UCSD-AML1 (cell line): ENCODE measurements around the gene MRPS2.
"Not testable (repeated sequence)": the region's sequence is repeated elsewhere in the genome, so short reads cannot be mapped to it uniquely, and the experiment has no call there.

ENCODE experiments used
- DNase-seq: peaks from one replicate; lab custom pipeline; 2025; ENCODE audit not compliant: unreplicated experiment; lab: John Stamatoyannopoulos, UW

Gene MRPS2

GRCh38 chr9:135499326-135500070 is 984 bp upstream of the MRPS2 start:
- peak; percentile 85 for DNase-seq

DNA sequence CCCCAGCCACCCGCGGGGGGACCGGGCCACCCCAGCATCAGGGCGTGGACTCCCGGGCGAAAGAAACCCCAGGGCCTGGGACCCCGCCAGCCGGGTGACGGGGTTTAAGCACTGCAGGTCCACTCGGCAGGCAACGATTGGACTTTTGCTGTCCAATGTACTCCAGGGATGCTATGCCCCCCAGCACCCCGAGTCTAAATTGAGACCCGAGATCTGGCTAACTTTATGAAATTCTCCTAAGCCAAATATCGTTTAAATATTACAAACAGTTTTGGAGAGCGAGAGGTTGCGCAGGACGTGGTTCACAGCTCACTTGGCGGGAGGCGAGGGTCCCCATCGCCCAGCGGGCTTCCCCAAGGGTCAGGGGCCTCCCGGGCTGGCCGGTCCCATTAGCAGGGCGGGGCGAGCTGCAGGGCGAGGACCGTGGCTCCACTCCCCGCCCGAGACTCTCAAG is 384 bp upstream of the MRPS2 start:
- no peak for DNase-seq

- no peak for DNase-seq
Observed at GRCh38 chr9:135501261-135502167, 1.0 kb downstream of the MRPS2 start.

GRCh38 chr9:135502168-135502872 is 1.8 kb downstream of the MRPS2 start:
- no peak for DNase-seq

DNA sequence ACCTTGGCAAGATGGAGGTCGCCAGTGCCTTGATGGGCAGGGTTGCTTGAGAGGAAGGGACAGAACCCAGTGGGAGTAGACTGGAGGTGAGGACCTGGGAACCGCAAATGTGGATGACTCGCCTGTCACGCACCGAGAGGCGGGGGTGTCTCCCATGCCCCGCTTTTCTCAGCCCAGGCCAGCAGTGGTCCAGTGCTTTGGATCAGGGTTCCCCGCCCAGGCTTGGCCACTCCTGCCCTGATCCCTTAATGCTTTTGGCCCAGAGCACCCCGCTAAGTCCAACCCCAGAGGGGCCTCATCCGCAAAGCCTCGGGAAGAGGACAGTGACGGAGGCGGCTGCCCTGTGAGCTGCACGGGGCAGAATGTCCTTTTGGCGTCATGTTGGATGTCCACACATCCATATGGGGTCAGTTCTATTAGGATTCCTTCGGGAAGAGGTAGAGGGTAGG is 2.4 kb downstream of the MRPS2 start:
- no peak for DNase-seq

GRCh38 chr9:135503371-135504261 is 3.1 kb downstream of the MRPS2 start:
- DNase-seq: no peak

- DNase-seq: peak; percentile 48
Observed at GRCh38 chr9:135504262-135505243, 4.1 kb downstream of the MRPS2 start.

DNA sequence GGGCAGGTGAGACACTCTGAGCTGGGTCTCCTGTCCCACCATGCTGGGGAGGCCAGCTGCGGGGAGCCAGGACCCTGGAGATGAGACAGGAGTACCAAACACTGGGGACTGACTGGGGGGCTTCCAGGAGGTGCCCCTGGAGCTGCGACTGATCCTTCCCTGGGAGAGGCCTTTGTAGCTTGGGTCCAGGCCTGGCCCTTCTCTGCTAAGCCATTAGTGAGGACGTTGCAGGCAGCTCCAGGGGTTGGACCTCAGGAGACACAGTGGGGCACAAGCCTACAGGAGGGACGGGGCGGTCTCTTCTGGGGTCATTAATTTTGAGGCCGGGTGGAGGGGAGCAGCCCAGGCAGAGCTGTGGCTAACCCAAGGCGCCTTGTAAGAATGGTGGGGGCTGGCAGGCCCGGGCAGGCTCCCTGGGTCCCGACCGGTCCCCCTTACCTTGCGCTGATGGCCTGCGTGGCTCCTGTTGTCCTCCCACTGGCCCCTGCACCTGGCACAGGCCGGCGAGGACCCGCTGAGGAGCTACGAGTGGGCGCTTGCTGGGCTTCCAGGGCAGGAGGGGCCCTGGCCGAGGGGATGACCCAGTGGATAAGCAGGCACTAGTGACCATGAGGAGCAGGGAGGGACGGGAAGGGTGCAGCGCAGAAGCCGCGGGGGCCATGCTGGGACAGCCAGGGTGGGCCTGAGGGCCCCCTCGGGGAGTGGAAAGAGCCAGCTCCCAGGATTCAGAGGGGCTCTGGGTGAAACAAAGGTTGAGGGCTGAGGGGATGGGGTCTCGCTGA is 5.1 kb downstream of the MRPS2 start:
- no peak for DNase-seq

DNA sequence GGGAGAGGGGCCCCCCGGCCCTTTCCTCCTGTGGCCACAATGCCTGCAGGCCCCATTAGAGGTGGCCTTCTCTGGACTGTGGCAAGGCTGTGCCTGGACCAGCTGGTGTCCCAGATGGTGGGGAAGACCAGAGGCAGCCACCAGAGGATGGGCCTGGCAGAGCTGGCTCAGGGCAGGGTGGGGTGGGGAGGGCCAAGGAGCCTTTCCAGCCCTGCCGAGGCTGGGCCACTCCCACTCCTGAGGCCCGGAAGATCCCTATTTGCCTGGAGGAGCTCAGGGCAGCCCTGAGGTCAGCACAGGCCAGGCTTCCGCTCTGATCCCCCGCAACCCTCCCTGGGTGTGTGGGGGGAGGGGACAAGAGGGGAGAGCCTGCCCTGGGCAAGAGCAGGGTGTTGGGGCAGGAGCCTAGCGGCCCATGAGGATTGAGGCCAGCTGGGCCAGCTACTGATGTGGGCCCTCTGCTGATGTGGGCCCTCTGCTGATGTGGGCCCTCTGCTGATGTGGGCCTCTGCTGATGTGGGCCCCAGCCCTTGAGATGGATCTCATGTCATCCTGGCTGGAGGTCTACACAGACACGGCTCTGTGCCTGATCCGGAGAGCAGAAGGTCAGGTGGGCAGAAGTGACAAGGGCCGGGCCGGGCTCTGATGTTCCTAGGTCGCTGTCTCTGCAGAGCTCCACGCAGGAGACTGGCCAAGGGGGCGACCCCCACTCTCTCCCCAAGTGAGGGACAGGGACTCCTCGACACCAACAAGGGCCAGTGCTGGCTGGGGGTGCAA is 6.0 kb downstream of the MRPS2 start:
- DNase-seq: peak; percentile 75

DNA sequence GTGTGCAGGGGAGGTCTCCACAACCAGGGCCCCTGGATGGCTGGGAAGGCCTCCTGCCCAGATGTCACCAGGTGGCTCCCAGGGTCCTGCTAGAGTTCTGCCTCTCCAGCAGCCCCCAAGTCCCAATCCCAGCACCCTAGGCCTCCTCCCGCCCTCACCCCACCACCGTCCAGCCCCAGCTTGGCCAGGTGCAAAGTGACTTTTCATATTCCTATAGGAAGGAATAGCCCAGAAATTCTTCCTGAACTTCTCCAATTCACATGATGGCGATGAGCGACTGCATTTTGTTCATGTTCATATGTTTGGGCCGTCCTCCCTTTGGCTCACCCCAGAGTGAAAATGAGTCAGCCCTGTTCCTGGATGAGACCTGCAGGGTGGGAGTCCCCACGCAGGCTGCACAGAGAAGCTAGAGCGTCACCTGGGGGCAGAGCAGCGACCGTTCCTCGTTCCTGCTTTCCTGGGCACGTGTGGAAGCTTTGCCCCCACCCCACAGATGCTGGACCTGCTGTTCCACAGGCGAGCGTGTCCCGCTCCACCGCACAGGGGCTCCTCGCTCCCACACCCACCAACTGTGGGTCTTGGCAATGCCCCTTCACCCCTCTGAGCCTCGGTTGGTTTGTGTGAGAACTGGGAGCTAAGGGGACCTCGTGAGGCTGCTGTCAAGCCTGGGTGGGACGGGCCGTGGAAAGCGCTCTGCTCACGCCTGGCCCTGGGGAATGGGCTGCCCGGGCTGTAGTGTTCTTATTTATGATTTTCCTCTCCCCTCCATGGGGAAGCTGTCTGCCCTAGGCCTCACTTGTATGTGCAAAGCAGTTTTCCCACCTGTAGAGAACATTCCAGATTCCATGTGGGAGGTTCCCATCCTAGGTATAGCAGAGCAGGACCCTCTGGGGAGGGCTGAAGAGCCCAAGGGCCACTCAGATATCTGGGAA is 6.9 kb downstream of the MRPS2 start:
- no peak for DNase-seq

DNA sequence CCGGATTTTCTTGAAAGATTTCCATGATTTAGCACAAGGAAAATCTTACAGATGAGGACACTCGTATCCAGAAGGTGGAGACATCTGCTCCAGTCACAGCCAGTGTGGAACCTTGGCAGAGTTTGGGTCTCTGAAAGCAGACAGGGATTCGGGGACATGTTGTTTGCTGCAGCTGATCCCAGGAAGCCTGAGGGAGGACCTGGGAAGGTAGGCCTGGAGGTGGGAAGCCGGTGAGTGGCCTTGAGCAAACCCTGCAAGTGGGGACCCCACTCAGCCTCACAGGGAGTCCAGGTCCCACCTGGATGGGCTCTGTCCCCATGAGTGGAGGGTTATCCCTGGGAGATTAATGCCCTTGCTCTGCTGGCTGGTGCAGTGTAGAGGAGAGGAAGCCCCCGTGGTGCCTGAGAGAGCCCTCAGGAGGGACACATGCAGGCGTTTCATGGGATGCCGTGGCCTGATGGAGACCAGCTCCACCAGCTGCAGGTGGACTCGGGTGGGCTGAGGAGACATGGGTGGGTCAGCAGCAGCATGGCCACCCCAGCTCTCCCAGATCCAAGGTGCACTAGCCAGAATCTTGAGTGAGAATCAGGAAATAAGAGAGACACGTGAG is 7.8 kb downstream of the MRPS2 start:
- no peak for DNase-seq

- no peak for DNase-seq
Observed at GRCh38 chr9:135509458-135509857, 9.0 kb downstream of the MRPS2 start.

GRCh38 chr9:135512241-135512603 is 11.7 kb downstream of the MRPS2 start:
- DNase-seq: no peak

DNA sequence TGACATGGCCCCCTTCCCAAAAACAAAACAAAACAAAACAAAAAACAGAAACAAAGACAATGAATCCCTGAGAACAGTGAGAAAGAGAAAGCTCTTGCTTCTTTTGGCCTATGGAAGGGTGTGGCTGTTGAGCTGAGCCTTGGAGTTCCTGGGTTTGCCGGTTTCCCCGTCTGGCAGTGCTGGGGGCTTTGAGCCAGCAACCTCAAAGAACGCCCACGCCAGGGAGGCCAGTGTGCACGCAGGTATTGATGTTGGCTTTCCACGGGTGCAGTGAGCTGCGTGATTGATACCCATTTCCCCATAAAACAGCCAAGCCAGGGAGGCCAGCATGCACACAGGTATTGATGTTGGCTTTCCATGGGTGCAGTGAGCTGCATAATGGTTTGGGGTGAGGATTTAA is 12.4 kb downstream of the MRPS2 start:
- DNase-seq: no peak

DNA sequence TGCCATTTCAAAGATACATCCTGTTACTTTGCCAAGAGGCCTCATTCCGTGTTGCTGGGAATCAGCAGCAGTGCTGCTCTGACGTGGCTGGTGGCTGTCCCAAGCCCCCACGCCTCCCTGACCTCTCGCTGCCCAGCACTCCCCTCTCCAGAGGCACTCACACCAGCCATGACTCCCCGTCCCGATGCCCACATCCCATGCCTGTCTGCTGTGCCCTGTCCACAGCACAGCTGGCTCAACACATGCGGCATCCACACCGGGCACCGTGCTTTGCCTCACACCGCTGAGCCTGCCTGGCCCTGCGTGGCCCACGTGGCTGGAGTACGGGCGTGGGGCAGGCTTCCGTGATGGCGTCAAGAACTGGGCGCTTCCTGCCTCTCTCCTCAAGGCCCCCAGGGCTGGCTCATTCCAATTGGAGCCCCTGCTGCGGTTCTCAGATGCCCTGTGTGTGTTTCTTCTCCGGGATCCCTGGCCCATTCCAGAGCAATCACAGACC is 12.9 kb downstream of the MRPS2 start:
- no peak for DNase-seq

DNA sequence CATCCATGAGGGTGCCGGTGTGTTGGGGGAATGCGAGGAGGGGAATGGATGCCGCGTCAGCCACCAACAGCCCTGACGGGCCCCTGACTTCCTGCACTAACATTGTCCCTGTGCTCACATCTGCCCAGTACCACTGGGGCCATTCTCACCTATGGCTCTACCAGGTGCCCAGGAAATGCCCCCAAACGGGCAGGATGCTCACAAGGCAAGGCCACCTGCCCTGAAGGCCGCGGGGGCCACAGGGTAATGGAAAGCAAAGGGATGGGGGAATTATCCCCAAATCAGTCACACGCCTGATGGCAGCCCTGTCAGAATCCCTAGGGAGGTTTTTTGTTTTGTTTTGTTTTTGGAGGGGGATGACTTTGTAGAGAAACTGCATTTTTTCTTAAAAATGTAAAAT is 13.4 kb downstream of the MRPS2 start:
- DNase-seq: not testable (repeated sequence)
